A549 (cell line): Measurements from ENCODE around the gene LRRC74A. TPM values are rescaled to one million over a fixed set of nuclear protein-coding genes. Genes with fewer than 3 reads are reported as not detected.

Source experiments
- ATAC-seq, 2 experiments: fragments of 200-7000 bp in 1 of 2; fragments of >200 bp in 1 of 2; cut with Nextera tagmentation in 1 of 2; cut with Tn5 transposase in 1 of 2; 3 replicates each; pipeline versions ENCODE4 v1.8.0 to v1.9.1; 2018 to 2020; ENCODE audit warnings: mild to moderate bottlenecking in 1 of 2, moderate library complexity in 1 of 2
- CTCF ChIA-PET: fragments of 300-600 bp; sonication (Branson Sonifier 250); formaldehyde crosslinking; extraction: SDS; loops from one replicate; lab custom pipeline; 2021; ENCODE audit warnings: antibody characterized with exemption, inconsistent platforms; lab: Yijun Ruan, JAX
- POLR2A ChIA-PET: fragments of 350-600 bp; formaldehyde crosslinking; extraction: SDS; loops from one replicate; lab custom pipeline; 2021; ENCODE audit warnings: antibody characterized with exemption, inconsistent platforms; lab: Yijun Ruan, JAX
- DNase-seq, 2 experiments: peaks; one replicate each; pipeline versions ENCODE4 v3.0.0 to v3.0.0-alpha.2; 2011 to 2016; ENCODE audit warnings: low read depth in 1 of 2, low spot score in 1 of 2
- FAIRE-seq: peaks from 2 replicates; lab custom pipeline; 2011; peaks lifted over from hg19 to GRCh38; lab: Jason Lieb, UNC
- H3K27ac ChIP-seq, 2 experiments: fragments of >200 bp; sonication (Bioruptor Twin); formaldehyde crosslinking; 3 replicates each; pipeline ENCODE4 v1.5.1; 2016 to 2017
- H3K4me1 ChIP-seq: fragments of >200 bp; sonication (Bioruptor Twin); formaldehyde crosslinking; 3 replicates; pipeline ENCODE4 v1.6.1; 2016
- H3K4me2 ChIP-seq: fragments of >200 bp; sonication (Bioruptor Twin); formaldehyde crosslinking; 3 replicates; pipeline ENCODE4 v1.6.1; 2016
- H3K4me3 ChIP-seq: fragments of >200 bp; sonication (Bioruptor Twin); formaldehyde crosslinking; 3 replicates; pipeline ENCODE4 v1.5.1; 2016
- H3K9me3 ChIP-seq: fragments of >200 bp; sonication (Bioruptor Twin); formaldehyde crosslinking; 3 replicates; pipeline ENCODE4 v1.6.1; 2016
- CEBPB ChIP-seq, 2 experiments: fragments of >200 bp in 1 of 2; sonication (Bioruptor Twin) in 1 of 2; formaldehyde crosslinking in 1 of 2; IDR thresholded peaks; 2 replicates each; pipeline ENCODE4 v1.6.1; 2012 to 2016
- CHD2 ChIP-seq: fragments of 150-350 bp; IDR thresholded peaks from 2 replicates; pipeline ENCODE4 v1.6.1; 2014; ENCODE audit warnings: low read length; ENCODE audit not compliant: partially characterized antibody
- CTCF ChIP-seq: fragments of >200 bp; sonication (Bioruptor Twin); formaldehyde crosslinking; IDR thresholded peaks from 3 replicates; pipeline ENCODE4 v1.5.1; 2016
- EHMT2 ChIP-seq: fragments of 200-600 bp; sonication (generic); IDR thresholded peaks from 2 replicates; pipeline ENCODE4 v1.6.1; 2016; ENCODE audit warnings: antibody characterized with exemption, low read depth, mild to moderate bottlenecking, moderate library complexity
- GATA3 ChIP-seq: IDR thresholded peaks from 2 replicates; pipeline ENCODE4 v1.6.1; 2012; ENCODE audit warnings: borderline replicate concordance
- HDAC2 ChIP-seq: fragments of 200-600 bp; sonication (generic); IDR thresholded peaks from 2 replicates; pipeline ENCODE4 v1.6.1; 2016
- HEYL ChIP-seq: fragments of 250-450 bp; sonication (Bioruptor Pico); IDR thresholded peaks from 2 replicates; pipeline ENCODE4 v1.8.0; 2021; ENCODE audit warnings: mild to moderate bottlenecking, moderate library complexity
- HOXA7 ChIP-seq: fragments of 250-450 bp; sonication (Bioruptor Pico); IDR thresholded peaks from 2 replicates; pipeline ENCODE4 v1.5.0; 2020; ENCODE audit warnings: mild to moderate bottlenecking, moderate library complexity
- HOXB5 ChIP-seq: fragments of 250-450 bp; sonication (Bioruptor Pico); IDR thresholded peaks from 2 replicates; pipeline ENCODE4 v1.5.0; 2020; ENCODE audit warnings: mild to moderate bottlenecking, moderate library complexity
- JUN ChIP-seq, 2 experiments: fragments of >200 bp; sonication (Bioruptor Twin); formaldehyde crosslinking; IDR thresholded peaks; 2 replicates in 1 of 2; 3 replicates in 1 of 2; pipeline ENCODE4 v1.6.1; 2016 to 2017
- KDM5A ChIP-seq: fragments of 200-600 bp; sonication (generic); IDR thresholded peaks from 2 replicates; pipeline ENCODE4 v1.6.1; 2016; ENCODE audit warnings: antibody characterized with exemption, mild to moderate bottlenecking
- MAFK ChIP-seq: fragments of 450-650 bp; IDR thresholded peaks from 2 replicates; pipeline ENCODE4 v1.6.1; 2014; ENCODE audit not compliant: partially characterized antibody
- MYC ChIP-seq: IDR thresholded peaks from 2 replicates; pipeline ENCODE4 v1.6.1; 2012; ENCODE audit warnings: mild to moderate bottlenecking, inconsistent platforms, low read length, improper control_type of control experiment, borderline replicate concordance
- NFE2L2 ChIP-seq: fragments of 150-350 bp; conservative IDR thresholded peaks from 2 replicates; pipeline ENCODE4 v1.6.1; 2014; ENCODE audit warnings: low read length
- NPAS2 ChIP-seq: fragments of 250-450 bp; sonication (Bioruptor Pico); IDR thresholded peaks from 2 replicates; pipeline ENCODE4 v1.8.0; 2022; ENCODE audit warnings: mild to moderate bottlenecking, moderate library complexity, borderline replicate concordance
- PHF8 ChIP-seq: fragments of 200-600 bp; sonication (generic); IDR thresholded peaks from 2 replicates; pipeline ENCODE4 v1.6.1; 2016; ENCODE audit warnings: low read depth, mild to moderate bottlenecking, antibody characterized with exemption, moderate library complexity, borderline replicate concordance
- POLR2AphosphoS2 ChIP-seq: conservative IDR thresholded peaks from 2 replicates; pipeline ENCODE4 v1.6.1; 2012; ENCODE audit warnings: low read length, improper control_type of control experiment, inconsistent platforms
- RAD21 ChIP-seq, 2 experiments: fragments of >200 bp in 1 of 2; sonication (Bioruptor Twin) in 1 of 2; formaldehyde crosslinking in 1 of 2; IDR thresholded peaks in 1 of 2; conservative IDR thresholded peaks in 1 of 2; 2 replicates in 1 of 2; 3 replicates in 1 of 2; pipeline ENCODE4 v1.6.1; 2012 to 2018; ENCODE audit warnings: inconsistent platforms in 1 of 2
- RARB ChIP-seq: fragments of 250-450 bp; sonication (Bioruptor Pico); IDR thresholded peaks from 2 replicates; pipeline ENCODE4 v1.8.0; 2021; ENCODE audit warnings: mild to moderate bottlenecking, moderate library complexity
- RCOR1 ChIP-seq: fragments of 150-350 bp; IDR thresholded peaks from 2 replicates; pipeline ENCODE4 v1.6.1; 2014; ENCODE audit warnings: antibody characterized with exemption, low read length, low read depth
- RFX5 ChIP-seq: fragments of 450-650 bp; IDR thresholded peaks from 2 replicates; pipeline ENCODE4 v1.7.1; 2014; ENCODE audit warnings: antibody characterized with exemption, mild to moderate bottlenecking, moderate library complexity
- TP53 ChIP-seq: fragments of 250-450 bp; sonication (Bioruptor Pico); IDR thresholded peaks from 2 replicates; pipeline ENCODE4 v1.5.0; 2021; ENCODE audit warnings: mild to moderate bottlenecking, moderate library complexity
- ZFP36 ChIP-seq: fragments of 450-650 bp; IDR thresholded peaks from 2 replicates; pipeline ENCODE4 v1.6.1; 2014; ENCODE audit warnings: borderline replicate concordance; ENCODE audit not compliant: partially characterized antibody
- WGBS: methylation state at CpG from one replicate; pipeline ENCODE4 v1.1.6; 2017; ENCODE audit errors: missing lambda C conversion rate; 5-methylcytosine and 5-hydroxymethylcytosine counted together
- polyA plus RNA-seq, 4 experiments: library from polyadenylated mRNA; depleted of rRNA in 3 of 4; stranded (reverse); fragments of >200 nt; fragmentation: RNase III in 1 of 4; extraction: RNeasy Plus Mini Kit Qiagen cat#74134 plus additional on column Dnase treatment in 1 of 4; gene quantifications; 2 replicates in 3 of 4; 3 replicates in 1 of 4; pipeline ENCODE4 v1.2.3, GENCODE V29; 2011 to 2017
- TF ChIP-seq, protein P1 (sequence below): IDR thresholded peaks from 2 replicates; pipeline ENCODE4 v1.6.1; 2012
- TF ChIP-seq, protein P2 (sequence below): fragments of 250-450 bp; sonication (Bioruptor Pico); IDR thresholded peaks from 2 replicates; pipeline ENCODE4 v1.5.0; 2021; ENCODE audit warnings: mild to moderate bottlenecking, moderate library complexity, borderline replicate concordance
- TF ChIP-seq, protein P3 (sequence below): fragments of 150-350 bp; IDR thresholded peaks from 2 replicates; pipeline ENCODE4 v1.6.1; 2014; ENCODE audit warnings: low read depth, mild to moderate bottlenecking, low read length
- TF ChIP-seq, protein P4 (sequence below): fragments of >200 bp; sonication (Bioruptor Twin); formaldehyde crosslinking; IDR thresholded peaks from 3 replicates; pipeline ENCODE4 v1.6.1; 2016

LRRC74A gene
- polyA plus RNA-seq, 2 of the 4 experiments (the other 2 are of a cell fraction): not detected

GRCh38 chr14:76780058-76780345, 46.2 kb upstream of the LRRC74A start:
- Histone ChIP-seq H3K4me3 (no peak overlapping the region), H3K27ac (no peak overlapping the region), H3K4me2 (no peak overlapping the region), H3K9me3 (no peaks in the 10 kb centered on the region), H3K4me1 (no peaks in the 10 kb centered on the region)
- TF ChIP-seq RFX5 (no peak), CTCF (no peak), PHF8 (no peak), ZFP36 (no peak), HOXB5 (CRISPR knock-in tag) (no peak), RAD21 (conservative IDR thresholded peaks at IDR 0.05 in 1 of 2, IDR thresholded peaks at IDR 0.05 in 1 of 2) (no peak), HEYL (CRISPR knock-in tag) (no peak), EHMT2 (no peak), TP53 (CRISPR knock-in tag) (no peak), JUN (IDR thresholded peaks at IDR 0.05) (no peak)
- TF ChIP-seq, protein P1, sequence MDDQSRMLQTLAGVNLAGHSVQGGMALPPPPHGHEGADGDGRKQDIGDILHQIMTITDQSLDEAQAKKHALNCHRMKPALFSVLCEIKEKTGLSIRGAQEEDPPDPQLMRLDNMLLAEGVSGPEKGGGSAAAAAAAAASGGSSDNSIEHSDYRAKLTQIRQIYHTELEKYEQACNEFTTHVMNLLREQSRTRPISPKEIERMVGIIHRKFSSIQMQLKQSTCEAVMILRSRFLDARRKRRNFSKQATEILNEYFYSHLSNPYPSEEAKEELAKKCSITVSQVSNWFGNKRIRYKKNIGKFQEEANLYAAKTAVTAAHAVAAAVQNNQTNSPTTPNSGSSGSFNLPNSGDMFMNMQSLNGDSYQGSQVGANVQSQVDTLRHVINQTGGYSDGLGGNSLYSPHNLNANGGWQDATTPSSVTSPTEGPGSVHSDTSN: no peak
- TF ChIP-seq, protein P2, sequence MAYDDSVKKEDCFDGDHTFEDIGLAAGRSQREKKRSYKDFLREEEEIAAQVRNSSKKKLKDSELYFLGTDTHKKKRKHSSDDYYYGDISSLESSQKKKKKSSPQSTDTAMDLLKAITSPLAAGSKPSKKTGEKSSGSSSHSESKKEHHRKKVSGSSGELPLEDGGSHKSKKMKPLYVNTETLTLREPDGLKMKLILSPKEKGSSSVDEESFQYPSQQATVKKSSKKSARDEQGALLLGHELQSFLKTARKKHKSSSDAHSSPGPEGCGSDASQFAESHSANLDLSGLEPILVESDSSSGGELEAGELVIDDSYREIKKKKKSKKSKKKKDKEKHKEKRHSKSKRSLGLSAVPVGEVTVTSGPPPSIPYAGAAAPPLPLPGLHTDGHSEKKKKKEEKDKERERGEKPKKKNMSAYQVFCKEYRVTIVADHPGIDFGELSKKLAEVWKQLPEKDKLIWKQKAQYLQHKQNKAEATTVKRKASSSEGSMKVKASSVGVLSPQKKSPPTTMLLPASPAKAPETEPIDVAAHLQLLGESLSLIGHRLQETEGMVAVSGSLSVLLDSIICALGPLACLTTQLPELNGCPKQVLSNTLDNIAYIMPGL (CRISPR knock-in tag): no peak
- TF ChIP-seq, protein P3, sequence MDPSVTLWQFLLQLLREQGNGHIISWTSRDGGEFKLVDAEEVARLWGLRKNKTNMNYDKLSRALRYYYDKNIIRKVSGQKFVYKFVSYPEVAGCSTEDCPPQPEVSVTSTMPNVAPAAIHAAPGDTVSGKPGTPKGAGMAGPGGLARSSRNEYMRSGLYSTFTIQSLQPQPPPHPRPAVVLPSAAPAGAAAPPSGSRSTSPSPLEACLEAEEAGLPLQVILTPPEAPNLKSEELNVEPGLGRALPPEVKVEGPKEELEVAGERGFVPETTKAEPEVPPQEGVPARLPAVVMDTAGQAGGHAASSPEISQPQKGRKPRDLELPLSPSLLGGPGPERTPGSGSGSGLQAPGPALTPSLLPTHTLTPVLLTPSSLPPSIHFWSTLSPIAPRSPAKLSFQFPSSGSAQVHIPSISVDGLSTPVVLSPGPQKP: no peak
- TF ChIP-seq, protein P4, sequence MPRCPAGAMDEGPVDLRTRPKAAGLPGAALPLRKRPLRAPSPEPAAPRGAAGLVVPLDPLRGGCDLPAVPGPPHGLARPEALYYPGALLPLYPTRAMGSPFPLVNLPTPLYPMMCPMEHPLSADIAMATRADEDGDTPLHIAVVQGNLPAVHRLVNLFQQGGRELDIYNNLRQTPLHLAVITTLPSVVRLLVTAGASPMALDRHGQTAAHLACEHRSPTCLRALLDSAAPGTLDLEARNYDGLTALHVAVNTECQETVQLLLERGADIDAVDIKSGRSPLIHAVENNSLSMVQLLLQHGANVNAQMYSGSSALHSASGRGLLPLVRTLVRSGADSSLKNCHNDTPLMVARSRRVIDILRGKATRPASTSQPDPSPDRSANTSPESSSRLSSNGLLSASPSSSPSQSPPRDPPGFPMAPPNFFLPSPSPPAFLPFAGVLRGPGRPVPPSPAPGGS: no peak
- no peak for FAIRE-seq
- ChIA-PET POLR2A (no interaction called here), CTCF (interaction anchor here (0.7 to 7.9 kb wide), 2 partner anchors 69 to 92 kb away, joined by 3 to 87 read pairs; no protein-coding TSS in a partner anchor)
- 95% methylated on average over 2 of the region's 2 CpGs for WGBS
- no peak for ATAC-seq
- DNase-seq: no peak

GRCh38 chr14:76780360-76780759, 45.8 kb upstream of the LRRC74A start:
- ChIA-PET POLR2A (no interaction called here), CTCF (interaction anchor here (0.5 to 7.9 kb wide), 6 partner anchors 10 to 92 kb away, joined by 3 to 87 read pairs (median 3); no protein-coding TSS in a partner anchor)
- ATAC-seq: no peak
- TF ChIP-seq ZFP36 (no peak), MAFK (no peak), HOXA7 (CRISPR knock-in tag) (no peak), NFE2L2 (no peak), MYC (no peak), CHD2 (no peak), RCOR1 (no peak), HDAC2 (no peak), POLR2AphosphoS2 (no peak), GATA3 (no peak), RARB (CRISPR knock-in tag) (no peak), KDM5A (no peak), NPAS2 (CRISPR knock-in tag) (no peak), CEBPB (IDR thresholded peaks at IDR 0.05) (no peak)
- TF ChIP-seq, protein P1: no peak
- TF ChIP-seq, protein P4: no peak
- DNase-seq: no peak
- 70% methylated on average over 5 of the region's 5 CpGs for WGBS
- Histone ChIP-seq H3K4me3 (no peak overlapping the region), H3K27ac (no peak overlapping the region), H3K4me1 (no peaks in the 10 kb centered on the region), H3K4me2 (no peak overlapping the region), H3K9me3 (no peaks in the 10 kb centered on the region)
- no peak for FAIRE-seq
